Right atrium auricular region (tissue), 2 donors: ENCODE results near the gene TLDC2. TPM values are rescaled to one million over a fixed set of nuclear protein-coding genes. Genes with fewer than 3 reads are reported as not detected.

ENCODE experiments used
- DNase-seq: peaks from one replicate; pipeline ENCODE4 v3.0.0-alpha.2; 2019; ENCODE audit warnings: low spot score
- H3K27ac ChIP-seq, 2 donors: fragments of 200-600 bp; sonication (generic); 1 replicate in 1 of 2; 2 replicates in 1 of 2; pipeline ENCODE4 v1.5.1; 2016 to 2019
- H3K27me3 ChIP-seq, 2 donors: fragments of 200-600 bp; sonication (generic); one replicate each; pipeline versions ENCODE4 v1.5.1 to v1.6.0; 2017 to 2019
- H3K36me3 ChIP-seq: fragments of 200-600 bp; sonication (generic); one replicate; pipeline ENCODE4 v1.5.1; 2016
- H3K4me1 ChIP-seq, 2 donors: fragments of 200-600 bp; sonication (generic); one replicate each; pipeline versions ENCODE4 v1.5.1 to v1.6.0; 2017 to 2019
- H3K4me3 ChIP-seq, 2 donors: fragments of 200-600 bp; sonication (generic); 1 replicate in 1 of 2; 2 replicates in 1 of 2; pipeline ENCODE4 v1.5.1; 2017 to 2019; ENCODE audit warnings: mild to moderate bottlenecking in 1 of 2, moderate library complexity in 1 of 2
- H3K9me3 ChIP-seq, 2 donors: fragments of 200-600 bp; sonication (generic); one replicate each; pipeline ENCODE4 v1.5.1; 2019
- CTCF ChIP-seq, 2 donors: fragments of 200-600 bp; sonication (generic); IDR thresholded peaks; one replicate each; pipeline ENCODE4 v1.5.1; 2019; ENCODE audit warnings: antibody characterized with exemption in 2 of 2
- total RNA-seq, 2 donors: library from RNA; depleted of rRNA; stranded (reverse); fragments of >200 nt; gene quantifications; one replicate each; pipeline ENCODE4 v1.1.0, GENCODE V29; 2016

TLDC2 gene
- total RNA-seq, 2 donors from 2014 or later: 0.30 TPM; not detected in 1

- Histone ChIP-seq H3K4me3 (no peak overlapping the region), H3K36me3 (no peaks in the 10 kb centered on the region), H3K9me3 (no peaks in the 10 kb centered on the region), H3K27ac (no peak overlapping the region), H3K27me3 (no peaks in the 10 kb centered on the region), H3K4me1 (peaks cover 0 to 33% of the 10 kb centered on the region in 2 donors)
- DNase-seq: no peak
- no peak for TF ChIP-seq CTCF (IDR thresholded peaks at IDR 0.05)
Observed at GRCh38 chr20:36865076-36865860, 10.7 kb upstream of the TLDC2 start.

DNA sequence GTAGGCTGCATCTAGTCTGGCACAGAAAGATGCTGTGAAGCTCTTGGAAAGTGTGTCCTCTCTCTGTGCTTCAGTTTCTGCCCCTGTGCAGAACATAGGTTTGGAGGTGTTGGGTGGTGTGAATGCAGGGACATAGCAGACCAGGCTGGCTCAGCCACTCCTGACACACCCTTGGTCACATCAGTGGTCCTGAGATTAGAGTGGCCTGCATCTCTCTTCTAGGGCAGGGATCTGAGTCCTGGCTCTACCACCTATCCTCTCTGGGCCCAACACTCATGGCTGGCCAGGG, 10.1 kb upstream of the TLDC2 start:
- DNase-seq: no peak
- no peak overlapping the region for H3K27ac ChIP-seq

DNA sequence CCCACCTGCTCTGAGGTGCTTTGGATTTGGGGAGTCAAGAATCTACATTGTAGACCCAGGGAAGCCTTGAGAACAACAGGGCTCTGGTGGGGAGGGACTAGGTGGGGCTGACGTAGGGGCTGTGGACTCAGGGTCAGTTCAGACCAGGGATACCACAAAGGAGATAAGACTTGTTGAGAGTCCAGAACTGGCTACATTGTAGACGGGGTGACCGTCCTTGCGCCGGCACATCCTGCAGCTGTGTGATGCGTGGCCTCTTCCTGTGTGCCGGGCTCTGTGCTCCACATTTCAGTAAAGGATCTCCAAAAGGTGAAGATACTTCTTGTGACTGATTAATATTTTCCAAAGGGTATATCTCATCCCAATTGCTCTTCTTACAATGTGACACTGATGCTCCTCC, 9.8 kb upstream of the TLDC2 start:
- no peaks in the 10 kb centered on the region for H3K9me3 ChIP-seq
- H3K4me1 ChIP-seq: peaks cover 0 to 24% of the 10 kb centered on the region in 2 donors
- H3K27ac ChIP-seq: no peak overlapping the region
- H3K4me3 ChIP-seq: no peak overlapping the region
- H3K36me3 ChIP-seq: no peaks in the 10 kb centered on the region
- H3K27me3 ChIP-seq: no peaks in the 10 kb centered on the region
- no peak for DNase-seq
- no peak for TF ChIP-seq CTCF (IDR thresholded peaks at IDR 0.05)

More for the DNA sequence above, 10.1 kb upstream of the TLDC2 start:
- H3K27me3 ChIP-seq: no peaks in the 10 kb centered on the region
- H3K4me3 ChIP-seq: no peak overlapping the region
- TF ChIP-seq CTCF (IDR thresholded peaks at IDR 0.05): no peak
- H3K36me3 ChIP-seq: no peaks in the 10 kb centered on the region
- no peaks in the 10 kb centered on the region for H3K9me3 ChIP-seq
- H3K4me1 ChIP-seq: peaks cover 0 to 27% of the 10 kb centered on the region in 2 donors

GRCh38 chr20:36866681-36867495, 9.1 kb upstream of the TLDC2 start:
- Histone ChIP-seq H3K9me3 (no peaks in the 10 kb centered on the region), H3K4me1 (peaks cover 0 to 17% of the 10 kb centered on the region in 2 donors), H3K36me3 (no peaks in the 10 kb centered on the region), H3K27me3 (no peaks in the 10 kb centered on the region), H3K4me3 (no peak overlapping the region), H3K27ac (no peak overlapping the region)
- DNase-seq: no peak
- TF ChIP-seq CTCF (IDR thresholded peaks at IDR 0.05): no peak

GRCh38 chr20:36871640-36872570, 4.0 kb upstream of the TLDC2 start:
- no peaks in the 10 kb centered on the region for H3K4me1 ChIP-seq
- no peaks in the 10 kb centered on the region for H3K9me3 ChIP-seq
- TF ChIP-seq CTCF (IDR thresholded peaks at IDR 0.05): no peak

More at GRCh38 chr20:36871640-36872570, 4.0 kb upstream of the TLDC2 start:
- no peak overlapping the region for H3K27ac ChIP-seq
- H3K4me3 ChIP-seq: no peak overlapping the region
- H3K36me3 ChIP-seq: no peaks in the 10 kb centered on the region
- H3K27me3 ChIP-seq: no peaks in the 10 kb centered on the region
- no peak for DNase-seq
